ENCODE data around the gene CDK2AP2. TPM values are rescaled to one million over a fixed set of nuclear protein-coding genes. Genes with fewer than 3 reads are reported as not detected.
"Not testable (repeated sequence)": the region's sequence is repeated elsewhere in the genome, so short reads cannot be mapped to it uniquely, and the experiment has no call there.

Gene CDK2AP2
- total RNA-seq, 1 donor from 2014 or later: 21.9 TPM

- Mint-ChIP-seq H3K27ac (ENCODE audit: unreplicated experiment) (no peak overlapping the region), H3K4me3 (ENCODE audit: unreplicated experiment) (no peak overlapping the region), H3K9me3 (ENCODE audit: unreplicated experiment) (no peaks in the 10 kb centered on the region), H3K4me1 (ENCODE audit: low read depth, unreplicated experiment) (no peaks in the 10 kb centered on the region), H3K27me3 (ENCODE audit: unreplicated experiment) (peaks cover 7% of the 10 kb centered on the region), H3K36me3 (ENCODE audit: unreplicated experiment) (no peaks in the 10 kb centered on the region)
- TF ChIP-seq CTCF (IDR thresholded peaks at IDR 0.05; ENCODE audit: partially characterized antibody, unreplicated experiment): no peak
- no peak for DNase-seq
These were observed 8.8 kb upstream of the CDK2AP2 start for GRCh38 chr11:67516806-67517205.

GRCh38 chr11:67514116-67514515 lies 6.2 kb upstream of the CDK2AP2 start:
- H3K36me3 Mint-ChIP-seq (ENCODE audit: unreplicated experiment): no peaks in the 10 kb centered on the region
- peaks cover 1% of the 10 kb centered on the region for H3K9me3 Mint-ChIP-seq (ENCODE audit: unreplicated experiment)
- H3K27me3 Mint-ChIP-seq (ENCODE audit: unreplicated experiment): peaks cover 14% of the 10 kb centered on the region
- peaks cover 1% of the 10 kb centered on the region for H3K4me1 Mint-ChIP-seq (ENCODE audit: low read depth, unreplicated experiment)
- H3K4me3 Mint-ChIP-seq (ENCODE audit: unreplicated experiment): no peak overlapping the region
- H3K27ac Mint-ChIP-seq (ENCODE audit: unreplicated experiment): no peak overlapping the region
- no peak for DNase-seq
- no peak for TF ChIP-seq CTCF (IDR thresholded peaks at IDR 0.05; ENCODE audit: partially characterized antibody, unreplicated experiment)

- not testable (repeated sequence) for H3K4me3 Mint-ChIP-seq (ENCODE audit: unreplicated experiment); H3K9me3 Mint-ChIP-seq (ENCODE audit: unreplicated experiment); H3K36me3 Mint-ChIP-seq (ENCODE audit: unreplicated experiment); H3K4me1 Mint-ChIP-seq (ENCODE audit: low read depth, unreplicated experiment); DNase-seq; H3K27ac Mint-ChIP-seq (ENCODE audit: unreplicated experiment)
- peaks cover 16% of the 10 kb centered on the region for H3K27me3 Mint-ChIP-seq (ENCODE audit: unreplicated experiment)
These were observed 3.6 kb upstream of the CDK2AP2 start for GRCh38 chr11:67511558-67511957.

- Mint-ChIP-seq H3K36me3 (ENCODE audit: unreplicated experiment) (no peaks in the 10 kb centered on the region), H3K4me1 (ENCODE audit: low read depth, unreplicated experiment) (peaks cover 6% of the 10 kb centered on the region), H3K4me3 (ENCODE audit: unreplicated experiment) (no peak overlapping the region), H3K9me3 (ENCODE audit: unreplicated experiment) (peaks cover 7% of the 10 kb centered on the region), H3K27ac (ENCODE audit: unreplicated experiment) (no peak overlapping the region), H3K27me3 (ENCODE audit: unreplicated experiment) (peaks cover 19% of the 10 kb centered on the region)
- no peak for TF ChIP-seq CTCF (IDR thresholded peaks at IDR 0.05; ENCODE audit: partially characterized antibody, unreplicated experiment)
- no peak for DNase-seq
These were observed 2.0 kb upstream of the CDK2AP2 start for GRCh38 chr11:67510023-67510345.

- TF ChIP-seq CTCF (IDR thresholded peaks at IDR 0.05; ENCODE audit: partially characterized antibody, unreplicated experiment): no peak
- peaks cover 6% of the 10 kb centered on the region for H3K4me1 Mint-ChIP-seq (ENCODE audit: low read depth, unreplicated experiment)
These were observed 642 bp upstream of the CDK2AP2 start for GRCh38 chr11:67508486-67509121.

More at GRCh38 chr11:67508486-67509121, 642 bp upstream of the CDK2AP2 start:
- peak; percentile 100 for DNase-seq
- Mint-ChIP-seq H3K9me3 (ENCODE audit: unreplicated experiment) (peaks cover 7% of the 10 kb centered on the region), H3K36me3 (ENCODE audit: unreplicated experiment) (no peaks in the 10 kb centered on the region), H3K27me3 (ENCODE audit: unreplicated experiment) (peaks cover 15% of the 10 kb centered on the region), H3K4me3 (ENCODE audit: unreplicated experiment) (peak overlapping the region; percentile 89), H3K27ac (ENCODE audit: unreplicated experiment) (peak overlapping the region; percentile 76)
